H1 (cell line): ENCODE measurements around the gene PLVAP. TPM values are rescaled to one million over a fixed set of nuclear protein-coding genes. Genes with fewer than 3 reads are reported as not detected.
A peak's percentile ranks its signal among the peaks of the same experiment; 100 is the strongest.

ENCODE experiments used
- CTCF ChIA-PET: fragments of 300-600 bp; sonication (Branson Sonifier 250); formaldehyde crosslinking; loops from one replicate; lab custom pipeline; 2021; ENCODE audit not compliant: partially characterized antibody; lab: Charles Lee
- POLR2A ChIA-PET: fragments of 300-600 bp; sonication (Branson Sonifier 250); formaldehyde crosslinking; loops from one replicate; lab custom pipeline; 2021; ENCODE audit warnings: inconsistent platforms; ENCODE audit not compliant: partially characterized antibody; lab: Charles Lee
- DNase-seq, 2 experiments: peaks; one replicate each; pipeline versions ENCODE4 v3.0.0 to v3.0.0-alpha.2; 2010 to 2022; ENCODE audit warnings: low spot score in 2 of 2, low read depth in 1 of 2, mixed read lengths in 1 of 2
- FAIRE-seq: peaks from 2 replicates; lab custom pipeline; 2011; peaks lifted over from hg19 to GRCh38; lab: Jason Lieb, UNC
- H2AFZ ChIP-seq: 2 replicates; pipeline ENCODE4 v1.8.1; 2012; ENCODE audit warnings: low read length, inconsistent platforms
- H2AK5ac ChIP-seq: 2 replicates; pipeline ENCODE4 v1.6.1; 2013; ENCODE audit warnings: low read depth, low read length
- H2BK120ac ChIP-seq: replicated peaks from 2 replicates; pipeline ENCODE3; 2013; ENCODE audit warnings: low read depth, low read length, inconsistent platforms
- H2BK12ac ChIP-seq: 2 replicates; pipeline ENCODE4 v1.6.1; 2013; ENCODE audit warnings: low read depth, low read length
- H2BK15ac ChIP-seq: 2 replicates; pipeline ENCODE4 v1.6.1; 2013; ENCODE audit warnings: low read length
- H2BK20ac ChIP-seq: 2 replicates; pipeline ENCODE4 v1.6.1; 2013; ENCODE audit warnings: low read length
- H2BK5ac ChIP-seq: 2 replicates; pipeline ENCODE4 v1.6.1; 2013; ENCODE audit warnings: low read depth, low read length
- H3K14ac ChIP-seq: 2 replicates; pipeline ENCODE4 v1.6.1; 2013; ENCODE audit warnings: inconsistent platforms; ENCODE audit not compliant: insufficient read length
- H3K18ac ChIP-seq: 2 replicates; pipeline ENCODE4 v1.6.1; 2013; ENCODE audit warnings: low read length; ENCODE audit errors: extremely low read depth
- H3K23ac ChIP-seq: 2 replicates; pipeline ENCODE4 v1.6.1; 2013; ENCODE audit warnings: inconsistent platforms; ENCODE audit not compliant: insufficient read length
- H3K23me2 ChIP-seq: 2 replicates; pipeline ENCODE4 v1.6.1; 2013; ENCODE audit warnings: low read depth, low read length
- H3K27ac ChIP-seq: 2 replicates; pipeline ENCODE4 v1.6.1; 2011; ENCODE audit warnings: low read depth, low read length, inconsistent platforms
- H3K27me3 ChIP-seq, 4 experiments: replicated peaks in 1 of 4; 1 replicate in 1 of 4; 2 replicates in 3 of 4; pipeline versions ENCODE4 v1.6.1 to v1.8.1; 2011 to 2013; ENCODE audit warnings: low read length in 3 of 4, mild to moderate bottlenecking in 3 of 4, inconsistent platforms in 2 of 4, mixed read lengths in 2 of 4, moderate library complexity in 1 of 4; ENCODE audit not compliant: control insufficient read depth in 3 of 4, insufficient read depth in 3 of 4; ENCODE audit errors: extremely low read depth in 1 of 4
- H3K36me3 ChIP-seq, 4 experiments: 2 replicates each; pipeline versions ENCODE4 v1.6.1 to v1.8.1; 2011 to 2013; ENCODE audit warnings: mild to moderate bottlenecking in 4 of 4, low read length in 3 of 4, moderate library complexity in 2 of 4, control low read depth in 1 of 4, inconsistent platforms in 1 of 4; ENCODE audit not compliant: insufficient read depth in 4 of 4, control insufficient read depth in 2 of 4
- H3K4ac ChIP-seq: replicated peaks from 2 replicates; pipeline ENCODE3; 2013; ENCODE audit warnings: low read length, low read depth, mixed read lengths, inconsistent platforms; ENCODE audit not compliant: insufficient read length
- H3K4me1 ChIP-seq, 4 experiments: replicated peaks in 1 of 4; 1 replicate in 1 of 4; 2 replicates in 3 of 4; pipeline versions ENCODE4 v1.6.1 to v1.8.1; 2011 to 2013; ENCODE audit warnings: low read length in 3 of 4, inconsistent platforms in 2 of 4, mixed read lengths in 1 of 4; ENCODE audit not compliant: insufficient read depth in 4 of 4, control insufficient read depth in 3 of 4
- H3K4me2 ChIP-seq, 2 experiments: 2 replicates each; pipeline versions ENCODE4 v1.6.1 to v1.8.1; 2011 to 2013; ENCODE audit warnings: low read depth in 2 of 2, low read length in 2 of 2, control low read depth in 1 of 2, inconsistent platforms in 1 of 2, mild to moderate bottlenecking in 1 of 2; ENCODE audit not compliant: insufficient read depth in 1 of 2
- H3K4me3 ChIP-seq, 4 experiments: fragments of 200-600, 300-600 bp in 1 of 4; sonication (generic), shearing (Covaris generic), sonication (Bioruptor Twin) in 1 of 4; 2 replicates each; pipeline versions ENCODE4 v1.5.1 to v1.8.1; 2011 to 2016; ENCODE audit warnings: low read length in 4 of 4, low read depth in 3 of 4, control low read depth in 2 of 4, inconsistent platforms in 2 of 4, mild to moderate bottlenecking in 2 of 4, mixed read lengths in 1 of 4, moderate library complexity in 1 of 4; ENCODE audit not compliant: insufficient read depth in 2 of 4; ENCODE audit errors: extremely low read depth in 1 of 4
- H3K56ac ChIP-seq: replicated peaks from 2 replicates; pipeline ENCODE3; 2013; ENCODE audit warnings: low read depth, mild to moderate bottlenecking, mixed read lengths, low read length, inconsistent platforms; ENCODE audit not compliant: insufficient read length
- H3K79me1 ChIP-seq: 2 replicates; pipeline ENCODE4 v1.6.1; 2013; ENCODE audit warnings: low read depth, low read length, control low read depth
- H3K79me2 ChIP-seq, 2 experiments: 2 replicates each; pipeline versions ENCODE4 v1.6.1 to v1.8.1; 2012 to 2013; ENCODE audit warnings: low read length in 2 of 2, mild to moderate bottlenecking in 2 of 2, inconsistent platforms in 1 of 2; ENCODE audit not compliant: insufficient read depth in 2 of 2, control insufficient read depth in 1 of 2
- H3K9ac ChIP-seq, 4 experiments: replicated peaks in 1 of 4; 1 replicate in 1 of 4; 2 replicates in 3 of 4; pipeline versions ENCODE4 v1.6.1 to v1.8.1; 2011 to 2013; ENCODE audit warnings: low read depth in 3 of 4, low read length in 3 of 4, control low read depth in 2 of 4, mild to moderate bottlenecking in 2 of 4, moderate library complexity in 2 of 4, inconsistent platforms in 1 of 4; ENCODE audit errors: extremely low read depth in 1 of 4
- H3K9me3 ChIP-seq, 2 experiments: 2 replicates each; pipeline versions ENCODE4 v1.6.1 to v1.8.1; 2012 to 2013; ENCODE audit warnings: mild to moderate bottlenecking in 2 of 2, moderate library complexity in 2 of 2, control low read depth in 1 of 2, inconsistent platforms in 1 of 2, low read depth in 1 of 2, low read length in 1 of 2, mixed read lengths in 1 of 2; ENCODE audit not compliant: insufficient read depth in 2 of 2
- H4K20me1 ChIP-seq, 2 experiments: replicated peaks in 1 of 2; 2 replicates each; pipeline versions ENCODE3 to v1.8.1; 2011 to 2013; ENCODE audit warnings: inconsistent platforms in 2 of 2, low read length in 2 of 2, mild to moderate bottlenecking in 1 of 2; ENCODE audit not compliant: insufficient read depth in 2 of 2, control insufficient read depth in 1 of 2
- H4K5ac ChIP-seq: 2 replicates; pipeline ENCODE4 v1.6.1; 2013; ENCODE audit warnings: low read length, low read depth, mixed read lengths, inconsistent platforms; ENCODE audit not compliant: insufficient read length
- H4K8ac ChIP-seq: 2 replicates; pipeline ENCODE4 v1.8.0; 2013; ENCODE audit warnings: mild to moderate bottlenecking, moderate library complexity, low read length, inconsistent platforms; ENCODE audit not compliant: insufficient read depth; ENCODE audit errors: extremely low read depth
- H4K91ac ChIP-seq: replicated peaks from 2 replicates; pipeline ENCODE3; 2013; ENCODE audit warnings: low read length, mixed read lengths, inconsistent platforms; ENCODE audit not compliant: insufficient read length
- KDM1A ChIP-seq: fragments of 200-600, 300-600 bp; sonication (generic); IDR thresholded peaks from 2 replicates; pipeline ENCODE4 v1.7.1; 2016; ENCODE audit warnings: mild to moderate bottlenecking, low read length, borderline replicate concordance
- KDM4A ChIP-seq: IDR thresholded peaks from one replicate; pipeline ENCODE4 v1.7.1; 2012; ENCODE audit warnings: low read depth, mild to moderate bottlenecking, moderate library complexity, low read length, inconsistent platforms; ENCODE audit not compliant: severe bottlenecking
- WGBS, 2 experiments: shearing (Covaris generic) in 1 of 2; methylation state at CpG; one replicate each; pipeline versions ENCODE4 v1.1.6 to v1.1.7; 2013 to 2015; ENCODE audit warnings: low lambda C conversion rate in 2 of 2, mixed read lengths in 2 of 2, inconsistent platforms in 1 of 2, low coverage in 1 of 2, missing lambda C conversion rate in 1 of 2; ENCODE audit not compliant: insufficient replicate concordance in 2 of 2, insufficient coverage in 1 of 2, insufficient read length in 1 of 2; ENCODE audit errors: extremely low coverage in 1 of 2, missing lambda C conversion rate in 1 of 2; 5-methylcytosine and 5-hydroxymethylcytosine counted together
- polyA plus RNA-seq, 7 experiments: library from polyadenylated mRNA; depleted of rRNA in 3 of 7; stranded (reverse) in 5 of 7; unstranded in 2 of 7; fragments of >200 nt in 5 of 7; fragments of 200-250 nt in 2 of 7; gene quantifications; 1 replicate in 5 of 7; 2 replicates in 1 of 7; 4 replicates in 1 of 7; pipeline versions ENCODE4 v1.2.1 to v1.2.3, GENCODE V29; 2011 to 2013; ENCODE audit warnings: missing spikeins in 2 of 7, mixed read lengths in 2 of 7
- total RNA-seq: library from RNA; stranded (reverse); fragmentation: NEBNext Ultra II Directional; extraction: Animal tissue kit (Norgen Biotek cat#: 25700); gene quantifications from 2 replicates; pipeline ENCODE4 v1.2.1, GENCODE V29; 2021

PLVAP gene
- total and polyA plus RNA-seq, 2 of the 8 experiments (the other 6 are each of a cell fraction or from before 2014, with no cell fraction given), result 0.32 TPM; not detected in 1

GRCh38 chr19:17347877-17348276, 29.3 kb downstream of the PLVAP start:
- CTCF ChIA-PET, result interaction anchor here (1.4 to 13.5 kb wide), 8 partner anchors 10 to 117 kb away, joined by 5 to 153 read pairs (median 6); partner anchors contain the start of gene CCDC194

More at GRCh38 chr19:17347877-17348276, 29.3 kb downstream of the PLVAP start:
- H4K8ac ChIP-seq, result no peak overlapping the region
- H3K4me1 ChIP-seq, result peaks cover 0 to 4% (median 3%) of the 10 kb centered on the region in 4 experiments; a peak in 3 of 7 replicates
- H3K56ac ChIP-seq, result no peak overlapping the region
- POLR2A ChIA-PET, result interaction anchor here (0.9 to 2.1 kb wide), 3 partner anchors 10 to 57 kb away, joined by 3 to 6 read pairs (median 3); partner anchors contain the start of gene GTPBP3
- H3K4ac ChIP-seq, result no peak overlapping the region
- H3K4me2 ChIP-seq, result no peak overlapping the region
- no peak overlapping the region for H3K4me3 ChIP-seq
- H3K9ac ChIP-seq, result no peak overlapping the region
- H4K91ac ChIP-seq, result peak overlapping the region; percentile 32
- WGBS, 2 experiments, result 89% methylated on average over 2 of the region's 2 CpGs; no CpG with 5 or more reads in 1 of the 2 experiments
- no peaks in the 10 kb centered on the region for H3K23me2 ChIP-seq
- H2AK5ac ChIP-seq, result no peak overlapping the region
- no peak overlapping the region for H2BK15ac ChIP-seq
- no peak overlapping the region for H2BK12ac ChIP-seq
- H2BK20ac ChIP-seq, result 0 out of 2 replicates have a peak overlapping the region, but pooled peaks have one; percentile 51
- no peak for FAIRE-seq
- no peaks in the 10 kb centered on the region for H3K9me3 ChIP-seq
- no peaks in the 10 kb centered on the region for H4K20me1 ChIP-seq
- H4K5ac ChIP-seq, result no peak overlapping the region
- H3K36me3 ChIP-seq, result no peaks in the 10 kb centered on the region
- H3K23ac ChIP-seq, result no peak overlapping the region
- DNase-seq, result no peak
- no peak overlapping the region for H3K27ac ChIP-seq
- no peak overlapping the region for H2AFZ ChIP-seq
- H3K18ac ChIP-seq, result no peak overlapping the region
- no peak overlapping the region for H3K14ac ChIP-seq
- no peaks in the 10 kb centered on the region for H3K79me1 ChIP-seq
- no peak overlapping the region for H2BK5ac ChIP-seq
- TF ChIP-seq KDM4A (no peak), KDM1A (peak; percentile 83)
- no peaks in the 10 kb centered on the region for H3K27me3 ChIP-seq
- H3K79me2 ChIP-seq, result no peaks in the 10 kb centered on the region
- no peak overlapping the region for H2BK120ac ChIP-seq
